T-helper 17 cell (primary cell): ENCODE results near the gene LGALS9. TPM values are rescaled to one million over a fixed set of nuclear protein-coding genes. Genes with fewer than 3 reads are reported as not detected.
A peak's percentile ranks its signal among the peaks of the same experiment; 100 is the strongest.

Experiments used
- ATAC-seq: fragments of 150-1000 bp; cut with Tn5 transposase; 2 replicates; pipeline ENCODE4 v1.10.0; 2021; ENCODE audit warnings: mild to moderate bottlenecking, moderate library complexity
- DNase-seq, 3 donors: peaks; one replicate each; pipeline versions ENCODE4 v3.0.0 to v3.0.0-alpha.2; 2020 to 2021
- H3K9me3 ChIP-seq: one replicate; pipeline ENCODE4 v1.7.0; 2013; ENCODE audit warnings: low read length, mild to moderate bottlenecking; ENCODE audit not compliant: control insufficient read depth, poor library complexity, severe bottlenecking
- H3K27ac Mint-ChIP-seq: one replicate; pipeline ENCODE4 v1.8.0; 2022; ENCODE audit warnings: mild to moderate bottlenecking, moderate library complexity, mixed read lengths
- H3K27me3 Mint-ChIP-seq: one replicate; pipeline ENCODE4 v1.8.0; 2022; ENCODE audit warnings: mixed read lengths
- H3K36me3 Mint-ChIP-seq: one replicate; pipeline ENCODE4 v1.8.0; 2022; ENCODE audit warnings: low read depth, mixed read lengths
- H3K4me1 Mint-ChIP-seq: one replicate; pipeline ENCODE4 v1.8.0; 2022; ENCODE audit warnings: mild to moderate bottlenecking, mixed read lengths
- H3K4me3 Mint-ChIP-seq: one replicate; pipeline ENCODE4 v1.8.0; 2022; ENCODE audit warnings: mild to moderate bottlenecking, moderate library complexity, mixed read lengths
- total RNA-seq, 4 donors: library from RNA in 2 of 4; stranded (reverse) in 2 of 4; gene quantifications; one replicate each; pipeline ENCODE4 v1.2.3 and lab custom pipeline; 2022 to 2026

The LGALS9 gene
- total RNA-seq, 2 donors from 2014 or later, result 64.7 to 66.3 TPM

GRCh38 chr17:27597188-27597580, 33.8 kb upstream of the LGALS9 start:
- no peaks in the 10 kb centered on the region for H3K9me3 ChIP-seq
- H3K27me3 Mint-ChIP-seq, result no peaks in the 10 kb centered on the region
- H3K4me3 Mint-ChIP-seq, result no peak overlapping the region
- ATAC-seq (no peak), DNase-seq (no peak)
- peaks cover 4% of the 10 kb centered on the region for H3K36me3 Mint-ChIP-seq
- H3K27ac Mint-ChIP-seq, result peak overlapping the region; percentile 75
- H3K4me1 Mint-ChIP-seq, result peaks cover 5% of the 10 kb centered on the region

DNA sequence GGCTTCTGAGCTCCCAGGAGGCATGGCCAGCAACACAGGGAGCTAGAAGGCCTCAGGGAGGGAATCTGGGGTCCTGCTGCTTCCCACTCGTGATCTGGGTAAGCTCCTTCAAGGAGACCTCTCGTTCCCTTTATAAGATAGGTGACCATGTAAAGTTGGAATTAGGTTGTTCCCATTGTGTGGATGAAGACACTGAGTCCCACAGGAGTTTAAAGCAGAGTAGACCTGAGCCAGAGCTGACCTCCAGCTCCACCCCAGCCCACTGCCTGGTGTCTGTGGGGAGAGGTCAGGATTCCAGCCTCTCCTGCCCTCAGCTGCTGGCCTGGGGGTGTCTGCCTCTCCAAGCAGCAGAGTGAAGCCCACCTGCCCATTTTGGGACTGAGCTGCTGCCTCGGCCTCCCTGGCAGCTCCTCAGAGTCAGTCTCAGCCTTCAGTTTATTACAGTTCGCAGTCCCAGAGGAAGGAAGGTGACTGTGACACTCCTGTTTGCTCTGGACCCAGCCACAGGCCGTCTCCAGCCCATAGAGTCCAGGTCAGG, 33.1 kb upstream of the LGALS9 start:
- H3K4me3 Mint-ChIP-seq, result no peak overlapping the region
- ATAC-seq, result no peak
- DNase-seq, result no peak

GRCh38 chr17:27598337-27599050, 32.5 kb upstream of the LGALS9 start:
- DNase-seq (no peak), ATAC-seq (no peak)
- Mint-ChIP-seq H3K36me3 (peaks cover 4% of the 10 kb centered on the region), H3K27ac (no peak overlapping the region), H3K4me1 (peaks cover 5% of the 10 kb centered on the region), H3K27me3 (no peaks in the 10 kb centered on the region), H3K4me3 (no peak overlapping the region)
- H3K9me3 ChIP-seq, result no peaks in the 10 kb centered on the region

More for the DNA sequence above, 33.1 kb upstream of the LGALS9 start:
- peaks cover 5% of the 10 kb centered on the region for H3K4me1 Mint-ChIP-seq
- peak overlapping the region; percentile 75 for H3K27ac Mint-ChIP-seq
- peaks cover 4% of the 10 kb centered on the region for H3K36me3 Mint-ChIP-seq
- H3K9me3 ChIP-seq, result no peaks in the 10 kb centered on the region
- no peaks in the 10 kb centered on the region for H3K27me3 Mint-ChIP-seq

DNA sequence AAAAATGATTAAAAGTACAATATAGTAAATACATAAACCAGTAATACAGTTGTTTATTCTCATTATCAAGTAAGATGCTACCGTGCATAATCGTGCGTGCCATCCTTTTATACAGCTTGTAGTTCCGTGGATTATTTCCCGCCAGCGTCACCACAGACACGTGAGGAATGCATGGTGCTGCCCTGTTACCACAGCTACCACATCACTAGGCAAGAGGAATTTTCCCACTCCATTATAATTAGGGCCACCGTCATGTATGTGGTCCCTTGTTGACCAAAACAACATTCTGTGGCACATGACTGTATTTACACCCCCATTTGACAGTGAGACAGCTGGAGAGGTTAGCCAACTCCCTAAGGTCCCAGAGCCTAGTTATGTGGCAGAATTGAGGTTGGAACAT, 30.5 kb upstream of the LGALS9 start:
- no peaks in the 10 kb centered on the region for H3K9me3 ChIP-seq
- ATAC-seq, result no peak
- Mint-ChIP-seq H3K27ac (peak overlapping the region; percentile 74), H3K27me3 (no peaks in the 10 kb centered on the region), H3K36me3 (peaks cover 2% of the 10 kb centered on the region), H3K4me1 (peaks cover 2% of the 10 kb centered on the region), H3K4me3 (no peak overlapping the region)
- no peak for DNase-seq

GRCh38 chr17:27601069-27601974, 29.7 kb upstream of the LGALS9 start:
- Mint-ChIP-seq H3K4me1 (peaks cover 2% of the 10 kb centered on the region), H3K27me3 (no peaks in the 10 kb centered on the region), H3K27ac (peak overlapping the region; percentile 74), H3K4me3 (peak overlapping the region; percentile 49), H3K36me3 (peaks cover 2% of the 10 kb centered on the region)
- peak; percentile 55 for ATAC-seq
- DNase-seq, result peak; percentile 60 to 79 (median 63)
- no peaks in the 10 kb centered on the region for H3K9me3 ChIP-seq

GRCh38 chr17:27601975-27602302, 29.0 kb upstream of the LGALS9 start:
- Mint-ChIP-seq H3K27ac (no peak overlapping the region), H3K4me1 (peaks cover 2% of the 10 kb centered on the region), H3K36me3 (no peaks in the 10 kb centered on the region), H3K4me3 (no peak overlapping the region), H3K27me3 (no peaks in the 10 kb centered on the region)
- H3K9me3 ChIP-seq, result no peaks in the 10 kb centered on the region
- DNase-seq, result no peak
- ATAC-seq, result no peak

- Mint-ChIP-seq H3K27ac (no peak overlapping the region), H3K27me3 (no peaks in the 10 kb centered on the region), H3K4me3 (no peak overlapping the region), H3K4me1 (peaks cover 2% of the 10 kb centered on the region), H3K36me3 (no peaks in the 10 kb centered on the region)
- H3K9me3 ChIP-seq, result no peaks in the 10 kb centered on the region
- DNase-seq, result peak; percentile 52 to 70 (median 54)
- ATAC-seq, result peak; percentile 67
These were observed 28.1 kb upstream of the LGALS9 start for GRCh38 chr17:27602721-27603420.

GRCh38 chr17:27603421-27603770, 27.6 kb upstream of the LGALS9 start:
- H3K27ac Mint-ChIP-seq, result no peak overlapping the region
- no peak for ATAC-seq
- H3K9me3 ChIP-seq, result no peaks in the 10 kb centered on the region
- H3K36me3 Mint-ChIP-seq, result no peaks in the 10 kb centered on the region
- no peak for DNase-seq
- peaks cover 2% of the 10 kb centered on the region for H3K4me1 Mint-ChIP-seq
- H3K27me3 Mint-ChIP-seq, result no peaks in the 10 kb centered on the region
- H3K4me3 Mint-ChIP-seq, result no peak overlapping the region

DNA sequence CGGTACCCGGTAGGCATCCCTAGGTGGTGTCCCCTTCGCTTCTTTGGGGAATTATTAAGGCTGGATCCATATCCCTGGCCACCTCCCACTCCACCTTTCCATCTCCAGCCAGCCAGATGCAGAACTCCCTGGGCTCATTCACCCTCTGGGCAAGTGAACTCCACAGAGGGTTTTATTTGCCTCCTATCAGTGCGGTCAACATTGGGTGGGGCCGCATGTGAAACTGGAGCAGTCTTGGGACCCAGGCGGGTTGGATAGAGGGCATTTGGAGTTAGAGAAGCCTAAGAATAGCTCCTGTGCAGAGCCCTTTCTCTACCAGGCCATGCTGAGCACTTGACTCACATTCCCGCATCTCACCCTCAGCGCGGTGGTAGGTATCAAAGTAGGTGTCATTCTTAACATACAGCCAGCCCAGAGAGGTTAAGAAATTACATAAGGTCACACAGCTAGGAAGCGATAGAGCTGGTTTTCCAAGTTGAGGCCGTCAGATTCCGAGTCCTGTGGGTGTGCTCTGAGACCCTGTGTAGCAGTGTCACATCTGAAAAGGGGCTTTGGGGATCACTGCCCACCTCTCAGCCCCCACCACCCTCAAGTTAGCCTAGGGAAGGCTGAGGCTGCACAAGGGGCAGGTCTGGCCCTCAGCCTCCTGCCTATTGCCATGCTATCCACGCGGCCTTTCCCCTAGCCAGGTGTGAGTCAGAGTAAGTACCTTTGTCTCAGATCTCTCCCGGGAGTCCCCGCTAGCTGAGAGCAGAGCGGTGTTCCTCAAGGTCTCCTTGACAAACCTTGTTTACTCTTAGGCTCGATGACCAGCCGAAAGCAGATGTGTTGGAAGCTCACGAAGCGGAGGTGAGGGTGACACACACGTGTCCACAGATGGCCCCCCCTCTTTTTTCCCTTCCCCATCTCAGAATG, 26.9 kb upstream of the LGALS9 start:
- Mint-ChIP-seq H3K27me3 (no peaks in the 10 kb centered on the region), H3K27ac (no peak overlapping the region), H3K36me3 (no peaks in the 10 kb centered on the region), H3K4me3 (no peak overlapping the region), H3K4me1 (peaks cover 4% of the 10 kb centered on the region)
- DNase-seq, result no peak
- no peaks in the 10 kb centered on the region for H3K9me3 ChIP-seq
- ATAC-seq, result no peak

GRCh38 chr17:27605409-27605808, 25.6 kb upstream of the LGALS9 start:
- DNase-seq (no peak), ATAC-seq (no peak)
- H3K4me3 Mint-ChIP-seq, result no peak overlapping the region
- H3K27ac Mint-ChIP-seq, result no peak overlapping the region
- no peaks in the 10 kb centered on the region for H3K27me3 Mint-ChIP-seq
- no peaks in the 10 kb centered on the region for H3K36me3 Mint-ChIP-seq
- no peaks in the 10 kb centered on the region for H3K9me3 ChIP-seq
- H3K4me1 Mint-ChIP-seq, result peaks cover 2% of the 10 kb centered on the region

DNA sequence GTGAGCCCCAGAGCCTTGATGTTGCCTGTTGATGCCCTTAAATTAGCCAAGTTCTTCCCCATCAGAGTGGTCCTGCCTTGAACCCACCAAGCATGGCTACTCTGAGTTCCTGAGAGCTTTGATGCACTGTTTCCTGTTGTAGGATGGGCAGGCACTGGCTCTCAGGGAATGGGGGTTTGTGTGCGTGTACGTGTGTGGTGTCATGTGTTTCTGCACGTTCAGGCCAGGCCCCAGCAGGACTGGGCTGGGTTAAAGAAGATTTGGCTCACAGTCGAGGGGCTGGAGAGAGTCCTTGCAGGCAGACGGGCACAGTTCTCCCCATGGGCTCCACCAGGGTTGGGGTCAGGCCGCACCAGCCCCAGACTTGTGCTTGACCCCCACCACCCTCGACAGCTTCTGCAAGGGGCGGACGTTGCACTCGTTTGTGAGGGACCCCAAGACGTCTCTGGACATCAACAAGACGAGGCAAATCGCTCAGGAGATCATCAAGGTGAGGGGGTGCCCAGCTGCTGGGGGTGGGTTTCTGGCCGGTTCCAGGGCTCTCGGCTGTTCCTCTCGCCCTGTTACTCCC, 23.4 kb upstream of the LGALS9 start:
- Mint-ChIP-seq H3K27ac (no peak overlapping the region), H3K27me3 (no peaks in the 10 kb centered on the region)

More for the DNA sequence above, 23.4 kb upstream of the LGALS9 start:
- H3K36me3 Mint-ChIP-seq, result peaks cover 6% of the 10 kb centered on the region
- H3K4me3 Mint-ChIP-seq, result no peak overlapping the region
- DNase-seq (no peak), ATAC-seq (no peak)
- peaks cover 5% of the 10 kb centered on the region for H3K4me1 Mint-ChIP-seq
- no peaks in the 10 kb centered on the region for H3K9me3 ChIP-seq
